Spleen (tissue), 11 donors: ENCODE data around the gene FGF14. TPM values are rescaled to one million over a fixed set of nuclear protein-coding genes. Genes with fewer than 3 reads are reported as not detected.

Experiments used
- DNase-seq: peaks from one replicate; pipeline ENCODE4 v3.0.0-alpha.2; 2020
- H3K27ac ChIP-seq, 8 donors: fragments of 200-600 bp; sonication (generic) in 7 of 8; 1 replicate in 4 of 8; 2 replicates in 4 of 8; pipeline versions ENCODE4 v1.5.0 to v1.8.0; 2016 to 2021; ENCODE audit warnings: inconsistent platforms in 4 of 8, mild to moderate bottlenecking in 4 of 8, moderate library complexity in 1 of 8
- H3K27me3 ChIP-seq, 7 donors: fragments of 200-600 bp; sonication (generic) in 6 of 7; replicated peaks in 1 of 7; 1 replicate in 4 of 7; 2 replicates in 3 of 7; pipeline versions ENCODE4 v1.5.0 to v1.8.0; 2016 to 2021; ENCODE audit warnings: inconsistent platforms in 3 of 7, mild to moderate bottlenecking in 1 of 7
- H3K36me3 ChIP-seq, 6 donors: fragments of 200-600 bp; sonication (generic) in 5 of 6; 1 replicate in 4 of 6; 2 replicates in 2 of 6; pipeline versions ENCODE4 v1.5.0 to v1.8.0; 2016 to 2021; ENCODE audit warnings: inconsistent platforms in 2 of 6
- H3K4me1 ChIP-seq, 6 donors: fragments of 200-600 bp; sonication (generic) in 5 of 6; 1 replicate in 3 of 6; 2 replicates in 3 of 6; pipeline versions ENCODE4 v1.5.0 to v1.8.0; 2016 to 2021; ENCODE audit warnings: inconsistent platforms in 3 of 6
- H3K4me3 ChIP-seq, 8 donors: fragments of 200-600 bp; sonication (generic) in 7 of 8; 1 replicate in 4 of 8; 2 replicates in 4 of 8; pipeline versions ENCODE4 v1.5.0 to v1.8.0; 2016 to 2021; ENCODE audit warnings: inconsistent platforms in 4 of 8, mild to moderate bottlenecking in 4 of 8, moderate library complexity in 2 of 8
- H3K9me3 ChIP-seq, 8 donors: fragments of 200-600 bp; sonication (generic) in 7 of 8; 1 replicate in 4 of 8; 2 replicates in 4 of 8; pipeline versions ENCODE4 v1.5.0 to v1.8.0; 2016 to 2021; ENCODE audit warnings: inconsistent platforms in 4 of 8
- POLR2A ChIP-seq, 3 donors: fragments of 450-650 bp; IDR thresholded peaks; one replicate each; pipeline ENCODE4 v1.5.1; 2017; ENCODE audit warnings: antibody characterized with exemption in 3 of 3, mild to moderate bottlenecking in 1 of 3
- POLR2AphosphoS5 ChIP-seq, 3 donors: sonication (generic); formaldehyde crosslinking; IDR thresholded peaks; one replicate each; pipeline ENCODE4 v1.5.1; 2017; ENCODE audit warnings: antibody characterized with exemption in 3 of 3
- WGBS, 5 donors: extraction: QIAGEN DNeasy Blood & Tissue Kit in 3 of 5; methylation state at CpG; one replicate each; pipeline versions ENCODE4 v1.1.5 to v1.1.7; 2013 to 2018; 5-methylcytosine and 5-hydroxymethylcytosine counted together
- intact Hi-C: fragments of 100-400 bp; cut with DNase I; formaldehyde crosslinking; loops from one replicate; pipeline ENCODE4 v1.15.0; 2023; ENCODE audit warnings: low total_unique reads
- polyA plus RNA-seq, 3 donors: library from polyadenylated mRNA; stranded (reverse); fragments of 200-250 nt; gene quantifications; one replicate each; pipeline ENCODE4 v1.2.1, GENCODE V29; 2013
- total RNA-seq, 7 donors: library from RNA; depleted of rRNA in 3 of 7; stranded (reverse); fragments of >200 nt in 3 of 7; fragmentation: NEBNext Ultra II Directional in 4 of 7; extraction: Animal tissue kit (Norgen Biotek cat#: 25700) in 4 of 7; gene quantifications; one replicate each; pipeline versions ENCODE4 v1.1.0 to v1.2.1, GENCODE V29; 2016 to 2021
- TF ChIP-seq, protein P1 (sequence below), 11 experiments: fragments of 200-600 bp in 7 of 11; fragments of 450-650 bp in 4 of 11; sonication (generic) in 4 of 11; IDR thresholded peaks in 8 of 11; conservative IDR thresholded peaks in 3 of 11; 1 replicate in 7 of 11; 2 replicates in 4 of 11; pipeline versions ENCODE4 v1.4.0 to v1.8.0; 2016 to 2021; ENCODE audit warnings: antibody characterized with exemption in 11 of 11, inconsistent platforms in 4 of 11, mild to moderate bottlenecking in 1 of 11
- donor health status: healthy with polysubstance abuse.
- donor health status: DM: no; HTN: no; CAD: no; lungs with moderate emphysema.
- donor health status: DM: no; HTN: no; CAD: no.
- donor health status: Bipolar disorder and iron deficiency.
- donor health status: healthy.
- donor health status: DM: no; HTN: no; CAD: no.
- donor health status: DM: yes; HTN: yes; CAD: no.

Gene FGF14
- total and polyA plus RNA-seq, 10 donors, result 0.03 to 1.1 (median 0.05) TPM; not detected in 3

DNA sequence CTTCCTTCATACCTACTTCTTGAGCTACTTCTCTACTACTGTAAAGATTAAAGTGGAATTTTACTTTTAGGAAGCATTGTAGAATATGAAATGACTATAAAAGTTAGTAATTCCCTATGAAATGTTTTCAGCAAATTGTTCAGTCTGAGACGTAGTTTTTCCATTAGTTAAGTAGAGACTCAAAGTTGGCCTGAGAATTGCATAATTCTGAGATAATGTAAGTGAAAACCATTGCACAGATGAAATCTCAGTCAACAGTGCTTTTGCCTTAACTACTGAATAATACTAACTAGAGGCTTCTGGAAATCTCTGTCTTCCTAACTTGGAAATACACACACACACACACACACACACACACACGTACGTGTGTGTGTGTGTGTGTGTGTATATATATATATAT is 125.9 kb downstream of the FGF14 start:
- 57 to 67% (median 62%) methylated on average over 3 of the region's 3 CpGs for WGBS, 5 donors
- Histone ChIP-seq H3K4me3 (no peak overlapping the region), H3K4me1 (no peaks in the 10 kb centered on the region), H3K36me3 (no peaks in the 10 kb centered on the region), H3K27ac (no peak overlapping the region), H3K9me3 (no peaks in the 10 kb centered on the region), H3K27me3 (peaks cover 0 to 7% (median 0%) of the 10 kb centered on the region in 7 donors)
- TF ChIP-seq, protein P1, sequence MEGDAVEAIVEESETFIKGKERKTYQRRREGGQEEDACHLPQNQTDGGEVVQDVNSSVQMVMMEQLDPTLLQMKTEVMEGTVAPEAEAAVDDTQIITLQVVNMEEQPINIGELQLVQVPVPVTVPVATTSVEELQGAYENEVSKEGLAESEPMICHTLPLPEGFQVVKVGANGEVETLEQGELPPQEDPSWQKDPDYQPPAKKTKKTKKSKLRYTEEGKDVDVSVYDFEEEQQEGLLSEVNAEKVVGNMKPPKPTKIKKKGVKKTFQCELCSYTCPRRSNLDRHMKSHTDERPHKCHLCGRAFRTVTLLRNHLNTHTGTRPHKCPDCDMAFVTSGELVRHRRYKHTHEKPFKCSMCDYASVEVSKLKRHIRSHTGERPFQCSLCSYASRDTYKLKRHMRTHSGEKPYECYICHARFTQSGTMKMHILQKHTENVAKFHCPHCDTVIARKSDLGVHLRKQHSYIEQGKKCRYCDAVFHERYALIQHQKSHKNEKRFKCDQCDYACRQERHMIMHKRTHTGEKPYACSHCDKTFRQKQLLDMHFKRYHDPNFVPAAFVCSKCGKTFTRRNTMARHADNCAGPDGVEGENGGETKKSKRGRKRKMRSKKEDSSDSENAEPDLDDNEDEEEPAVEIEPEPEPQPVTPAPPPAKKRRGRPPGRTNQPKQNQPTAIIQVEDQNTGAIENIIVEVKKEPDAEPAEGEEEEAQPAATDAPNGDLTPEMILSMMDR (IDR thresholded peaks at IDR 0.05 in 8 of 11, conservative IDR thresholded peaks at IDR 0.05 in 3 of 11), result no peak
- TF ChIP-seq POLR2A (IDR thresholded peaks at IDR 0.05), result no peak
- TF ChIP-seq POLR2AphosphoS5 (IDR thresholded peaks at IDR 0.05), result no peak
- intact Hi-C loops, result no loop called here
- no peak for DNase-seq

DNA sequence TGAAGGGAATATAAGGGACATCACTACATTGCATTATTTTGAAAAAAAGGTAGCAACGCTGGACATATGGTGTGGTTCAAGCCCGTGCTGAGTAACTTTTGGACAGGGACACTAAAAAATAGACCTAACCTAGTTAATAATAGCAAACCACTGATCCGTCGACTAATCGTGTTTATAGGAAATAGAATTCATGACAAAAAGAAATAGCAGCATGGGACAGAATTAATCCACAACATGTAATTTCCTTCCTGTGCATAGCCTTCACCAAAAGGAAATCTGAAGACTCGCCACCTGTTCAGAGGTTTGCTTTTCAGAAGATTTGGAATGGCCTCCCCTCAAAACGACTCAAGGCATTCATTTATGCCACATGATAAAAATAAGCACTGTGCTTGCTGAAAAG is 128.7 kb downstream of the FGF14 start:
- no peaks in the 10 kb centered on the region for H3K9me3 ChIP-seq
- H3K36me3 ChIP-seq, result no peaks in the 10 kb centered on the region
- no peak for TF ChIP-seq POLR2AphosphoS5 (IDR thresholded peaks at IDR 0.05)
- TF ChIP-seq, protein P1 (IDR thresholded peaks at IDR 0.05 in 8 of 11, conservative IDR thresholded peaks at IDR 0.05 in 3 of 11), result no peak
- no peak for TF ChIP-seq POLR2A (IDR thresholded peaks at IDR 0.05)
- H3K4me1 ChIP-seq, result no peaks in the 10 kb centered on the region
- DNase-seq, result no peak
- H3K27ac ChIP-seq, result no peak overlapping the region
- intact Hi-C loops, result no loop called here
- H3K27me3 ChIP-seq, result peaks cover 0 to 7% (median 0%) of the 10 kb centered on the region in 7 donors
- no peak overlapping the region for H3K4me3 ChIP-seq
- WGBS, 5 donors, result 60 to 78% (median 69%) methylated on average over 7 of the region's 7 CpGs

DNA sequence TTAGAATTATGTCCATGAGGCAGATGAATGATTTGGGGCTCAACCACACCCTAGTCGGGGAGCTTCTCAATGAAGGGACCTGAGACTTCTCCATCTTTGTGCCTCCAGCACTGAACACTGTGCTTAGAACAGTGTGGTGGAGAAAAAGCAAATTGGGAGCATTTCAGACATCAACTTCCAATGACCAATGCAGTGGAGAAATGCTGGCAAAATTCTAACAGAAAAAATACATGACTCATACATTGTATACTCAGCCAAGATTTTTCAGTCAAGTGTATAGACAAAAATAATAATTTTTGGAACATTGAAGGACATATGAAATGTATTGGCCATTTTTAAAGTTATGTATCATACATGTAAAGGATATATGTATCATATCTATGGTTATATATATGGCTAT is 134.7 kb downstream of the FGF14 start:
- intact Hi-C loops, result no loop called here
- TF ChIP-seq, protein P1 (IDR thresholded peaks at IDR 0.05 in 8 of 11, conservative IDR thresholded peaks at IDR 0.05 in 3 of 11), result no peak
- TF ChIP-seq POLR2A (IDR thresholded peaks at IDR 0.05) (no peak), POLR2AphosphoS5 (IDR thresholded peaks at IDR 0.05) (no peak)
- Histone ChIP-seq H3K4me1 (no peaks in the 10 kb centered on the region), H3K27me3 (no peaks in the 10 kb centered on the region), H3K27ac (no peak overlapping the region), H3K9me3 (no peaks in the 10 kb centered on the region), H3K36me3 (no peaks in the 10 kb centered on the region), H3K4me3 (no peak overlapping the region)
- no peak for DNase-seq
- 70 to 88% (median 81%) methylated on average over 1 of the region's 1 CpG for WGBS, 5 donors

DNA sequence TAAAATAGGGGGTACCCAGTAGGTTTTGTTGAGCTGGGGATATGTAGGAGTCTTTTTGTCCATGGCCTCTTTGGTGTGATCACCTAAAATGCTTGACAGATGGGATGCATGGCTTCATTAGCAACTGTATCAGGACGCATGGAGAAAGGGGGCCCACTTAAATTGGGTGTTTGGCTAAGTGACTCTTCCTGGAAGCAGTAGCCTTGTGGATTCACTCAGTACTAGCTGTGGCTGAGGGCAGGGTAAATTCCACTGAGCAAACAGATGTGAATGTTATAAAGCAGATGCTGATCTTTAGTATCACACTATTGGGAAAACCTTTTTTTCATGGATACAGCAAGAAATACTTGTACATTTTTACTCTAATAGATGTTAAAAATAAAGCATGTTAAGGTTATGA is 140.0 kb downstream of the FGF14 start:
- Histone ChIP-seq H3K4me3 (no peak overlapping the region), H3K36me3 (no peaks in the 10 kb centered on the region), H3K4me1 (no peaks in the 10 kb centered on the region), H3K27me3 (no peaks in the 10 kb centered on the region), H3K9me3 (no peaks in the 10 kb centered on the region), H3K27ac (no peak overlapping the region)
- TF ChIP-seq POLR2AphosphoS5 (IDR thresholded peaks at IDR 0.05), result no peak
- intact Hi-C loops, result no loop called here
- no peak for DNase-seq
- 50 to 86% (median 74%) methylated on average over 1 of the region's 1 CpG for WGBS, 5 donors

DNA sequence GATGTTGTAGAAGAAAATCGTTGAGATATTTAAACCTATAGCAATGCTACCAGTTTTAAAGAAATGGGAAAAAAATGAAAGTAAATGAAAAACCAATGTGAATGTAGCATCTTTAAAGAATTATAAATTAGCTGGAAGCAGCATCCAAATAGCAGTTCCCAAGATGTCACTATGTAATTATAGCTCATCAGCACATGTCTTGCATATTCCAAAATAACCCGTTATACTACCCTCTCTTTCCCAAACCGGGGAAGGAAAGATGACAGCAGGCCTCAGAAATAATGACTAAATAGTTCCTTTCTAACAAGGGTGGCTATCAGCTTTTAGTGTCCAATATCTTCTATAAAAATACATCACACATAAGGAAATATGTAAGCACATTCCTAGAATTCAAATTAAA is 140.5 kb downstream of the FGF14 start:
- 72 to 86% (median 82%) methylated on average over 3 of the region's 3 CpGs for WGBS, 5 donors
- intact Hi-C loops, result no loop called here
- H3K36me3 ChIP-seq, result no peaks in the 10 kb centered on the region
- TF ChIP-seq POLR2AphosphoS5 (IDR thresholded peaks at IDR 0.05) (no peak), POLR2A (IDR thresholded peaks at IDR 0.05) (no peak)
- no peaks in the 10 kb centered on the region for H3K9me3 ChIP-seq
- H3K4me1 ChIP-seq, result no peaks in the 10 kb centered on the region
- no peak overlapping the region for H3K27ac ChIP-seq
- DNase-seq, result no peak
- H3K27me3 ChIP-seq, result no peaks in the 10 kb centered on the region
- H3K4me3 ChIP-seq, result no peak overlapping the region
